NOMO-1 treated with dmso at 0.1 percent for 144 hours (cell line): ENCODE measurements around the gene CFAP20DC.
"Not testable (repeated sequence)": the region's sequence is repeated elsewhere in the genome, so short reads cannot be mapped to it uniquely, and the experiment has no call there.

ENCODE experiments used
- DNase-seq: peaks from one replicate; lab custom pipeline; 2025; ENCODE audit not compliant: unreplicated experiment; lab: John Stamatoyannopoulos, UW

Gene CFAP20DC

DNA sequence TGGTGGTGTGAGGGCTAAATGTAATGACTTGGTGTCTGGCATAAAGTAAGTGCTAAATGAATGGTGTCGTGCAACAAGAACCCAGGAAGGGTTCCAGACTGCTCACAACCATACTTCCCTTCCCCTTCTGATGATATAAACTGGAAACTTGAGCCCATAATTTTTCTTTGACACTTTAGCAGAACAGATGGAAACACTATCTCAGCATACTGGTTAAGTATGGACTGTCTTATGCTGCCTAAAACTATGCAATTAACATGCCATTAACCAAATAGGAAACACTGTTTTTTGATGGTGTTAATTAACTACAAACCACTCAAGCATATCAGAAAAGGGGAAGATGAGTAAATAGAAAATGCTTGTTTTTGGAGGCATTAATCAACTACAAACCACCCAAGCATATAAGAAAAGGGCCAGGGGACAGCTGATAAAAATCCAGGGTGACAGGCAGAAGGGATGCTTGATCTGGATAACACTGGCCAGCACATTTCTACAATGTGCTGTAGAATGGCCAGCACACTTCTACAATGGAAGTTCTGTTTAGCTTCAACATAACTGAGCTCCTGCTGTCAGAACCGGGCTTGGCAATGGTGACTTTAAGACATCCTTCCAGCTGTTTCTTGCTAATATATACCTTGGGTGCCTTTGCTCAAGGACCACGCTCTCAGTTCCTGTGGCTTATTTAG lies 297.8 kb downstream of the CFAP20DC start:
- no peak for DNase-seq

DNA sequence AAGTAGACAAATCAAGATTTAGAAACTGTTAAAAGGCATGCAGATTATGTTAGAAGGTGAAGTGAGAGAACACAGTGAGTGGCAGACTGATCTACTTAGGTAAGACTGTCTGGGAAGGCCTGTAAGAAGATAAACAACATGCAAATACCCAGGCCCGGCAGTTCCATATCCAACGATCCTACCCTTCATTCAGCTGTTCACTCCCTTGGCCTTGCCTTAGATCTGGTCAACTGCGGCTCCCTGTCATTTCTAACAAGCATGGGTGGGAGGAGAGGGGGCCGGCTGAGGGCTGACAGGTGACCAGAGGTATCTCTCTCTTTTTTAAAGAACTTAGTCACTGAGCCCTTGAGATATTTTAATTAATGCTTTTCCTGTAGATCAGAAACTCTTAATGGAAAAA lies 298.6 kb downstream of the CFAP20DC start:
- no peak for DNase-seq

DNA sequence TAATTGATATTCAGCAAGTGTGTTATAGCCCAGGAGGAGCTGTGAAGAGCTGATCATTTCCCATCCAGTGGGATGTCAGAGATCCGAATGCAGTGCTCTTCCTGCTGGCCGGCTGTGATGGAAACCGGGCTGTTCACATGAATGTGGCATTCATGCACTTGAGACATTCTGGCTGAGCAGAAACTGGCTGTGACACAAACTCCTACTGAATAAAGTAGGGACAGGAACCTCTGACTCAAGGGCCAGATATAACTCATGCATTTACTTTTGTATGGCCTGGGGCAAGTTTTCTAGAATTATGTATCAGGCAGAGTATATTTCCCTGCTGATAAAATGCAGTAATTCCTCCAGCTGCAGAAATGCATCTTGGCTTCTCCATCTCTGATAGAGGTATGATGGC lies 299.9 kb downstream of the CFAP20DC start:
- no peak for DNase-seq

DNA sequence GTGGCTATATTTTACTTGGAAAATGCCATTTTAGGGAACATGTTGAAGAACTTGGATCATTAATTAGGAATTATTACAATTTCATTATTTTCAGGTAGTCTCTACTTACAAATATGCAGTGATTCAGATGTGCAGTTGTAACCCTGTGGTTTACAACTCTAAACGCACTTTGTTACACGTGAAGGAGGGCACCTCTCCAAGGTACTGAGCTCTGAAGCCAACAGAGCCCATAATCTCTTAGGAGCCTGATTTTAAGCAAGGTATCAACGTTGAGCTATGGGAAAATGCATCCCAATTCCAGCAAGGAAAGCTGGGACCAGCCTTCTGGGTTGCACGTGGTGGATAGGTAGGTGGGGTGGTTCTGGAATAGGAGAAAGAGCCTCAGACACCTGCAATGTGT lies 301.8 kb downstream of the CFAP20DC start:
- no peak for DNase-seq

DNA sequence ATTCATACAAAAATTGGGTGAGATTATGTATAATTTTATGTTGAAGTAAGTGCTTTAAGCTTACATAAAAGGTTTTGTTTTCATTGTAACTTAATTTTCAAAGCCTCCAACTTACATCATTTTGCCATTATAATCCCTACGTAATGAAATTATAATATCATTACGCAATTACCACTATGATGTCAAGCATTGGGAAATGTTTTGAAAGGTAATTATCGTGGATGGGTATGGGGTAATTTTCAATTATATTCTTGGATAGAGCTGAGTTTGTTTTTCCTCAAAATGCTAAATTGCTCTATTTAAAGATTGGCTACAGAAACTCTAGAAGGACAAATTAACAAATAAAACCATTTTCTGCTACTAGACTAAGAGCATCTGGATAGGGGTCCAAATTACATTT lies 303.1 kb downstream of the CFAP20DC start:
- DNase-seq: no peak

DNA sequence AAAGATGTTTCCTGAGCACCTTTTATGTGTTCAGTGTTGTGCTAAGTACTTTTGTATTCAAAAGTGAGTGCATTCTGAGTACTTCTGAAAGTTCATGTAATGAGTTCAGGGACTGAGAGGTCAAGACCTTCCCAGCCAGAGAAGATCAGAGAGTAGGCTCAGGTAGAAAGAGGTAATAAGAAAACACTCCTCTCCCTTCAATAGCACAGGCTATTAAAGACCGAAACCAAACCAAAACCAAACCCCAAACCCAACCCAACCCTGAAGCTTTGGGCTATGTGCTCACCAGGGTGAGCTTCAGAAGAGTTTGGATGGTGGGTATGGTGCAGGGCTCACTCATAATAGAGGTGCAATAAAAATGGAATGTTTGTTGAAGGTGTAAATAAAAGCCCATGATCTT lies 306.5 kb downstream of the CFAP20DC start:
- DNase-seq: no peak

DNA sequence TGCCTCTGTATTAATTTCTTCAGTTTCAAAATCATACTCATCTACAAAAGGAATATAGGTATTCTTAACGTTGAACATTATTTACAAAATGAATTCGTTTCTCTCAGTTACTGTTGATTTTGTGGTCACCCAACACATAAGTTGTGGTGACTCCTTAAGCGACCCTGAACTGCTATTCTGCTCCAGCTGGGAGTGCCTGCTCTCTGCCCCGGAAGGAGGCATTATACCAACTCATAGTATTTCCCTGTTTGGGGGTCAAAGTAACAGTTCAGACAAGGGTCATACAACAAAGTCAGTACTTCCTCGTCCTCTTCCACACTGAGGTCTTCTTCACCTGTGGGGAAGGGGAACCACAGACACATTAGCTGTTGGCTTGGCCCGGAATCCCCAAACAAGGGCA lies 307.6 kb downstream of the CFAP20DC start:
- DNase-seq: no peak

DNA sequence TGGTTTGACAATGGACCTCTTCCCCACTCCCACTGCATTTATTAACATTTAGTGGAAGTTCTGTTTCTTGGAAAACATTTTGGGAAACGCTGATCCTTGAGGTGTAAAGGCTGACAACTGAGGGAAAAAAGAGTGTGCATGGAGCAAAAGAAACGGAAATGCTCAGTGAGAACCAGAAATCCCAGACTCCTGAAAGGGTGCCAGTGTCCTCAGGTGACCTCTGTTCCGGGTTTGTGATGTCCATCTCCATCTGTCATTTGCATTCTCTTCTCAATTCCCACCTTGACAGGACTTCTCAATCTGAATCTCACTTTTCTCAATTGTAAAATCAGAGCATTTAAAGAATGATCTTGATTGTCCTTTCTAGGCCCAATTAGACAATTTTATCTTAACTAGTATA lies 312.2 kb downstream of the CFAP20DC start:
- DNase-seq: no peak

DNA sequence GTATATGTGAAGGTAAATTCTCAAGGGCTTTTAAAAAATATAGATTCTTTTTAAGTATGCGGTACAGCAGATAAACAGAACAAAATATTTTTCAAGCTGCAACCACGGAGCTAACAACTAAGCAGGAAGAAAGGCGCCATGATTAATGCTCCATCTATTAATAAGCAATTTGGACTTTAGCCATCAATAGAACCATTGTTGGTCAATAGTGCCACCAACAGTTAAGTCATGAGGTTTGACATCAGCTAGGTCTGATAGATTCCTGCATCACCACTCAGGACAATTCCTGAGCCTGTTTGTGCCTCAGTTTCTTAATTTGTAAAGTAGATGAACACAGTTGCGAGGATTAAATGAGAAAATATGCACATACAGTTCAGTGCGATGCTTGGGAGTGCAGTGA lies 318.2 kb downstream of the CFAP20DC start:
- DNase-seq: no peak

DNA sequence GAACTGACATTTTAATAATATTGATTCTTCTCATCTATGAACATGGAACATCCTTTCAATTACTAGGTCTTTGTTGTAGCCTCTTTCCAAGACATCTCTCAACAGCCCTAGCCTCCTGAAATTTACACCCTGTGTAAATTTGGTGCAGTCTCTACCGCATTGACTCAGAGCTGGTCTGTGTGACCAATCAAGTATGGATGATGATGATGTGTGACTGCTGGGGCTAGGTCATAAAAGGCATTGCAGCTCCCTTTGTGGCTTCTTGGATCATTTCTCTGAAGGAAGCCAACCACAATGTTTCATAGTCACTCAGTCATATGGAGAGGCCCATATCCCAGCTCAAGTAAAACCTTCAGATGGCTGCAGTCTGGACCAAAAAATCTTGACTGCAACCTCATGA lies 321.1 kb downstream of the CFAP20DC start:
- no peak for DNase-seq

DNA sequence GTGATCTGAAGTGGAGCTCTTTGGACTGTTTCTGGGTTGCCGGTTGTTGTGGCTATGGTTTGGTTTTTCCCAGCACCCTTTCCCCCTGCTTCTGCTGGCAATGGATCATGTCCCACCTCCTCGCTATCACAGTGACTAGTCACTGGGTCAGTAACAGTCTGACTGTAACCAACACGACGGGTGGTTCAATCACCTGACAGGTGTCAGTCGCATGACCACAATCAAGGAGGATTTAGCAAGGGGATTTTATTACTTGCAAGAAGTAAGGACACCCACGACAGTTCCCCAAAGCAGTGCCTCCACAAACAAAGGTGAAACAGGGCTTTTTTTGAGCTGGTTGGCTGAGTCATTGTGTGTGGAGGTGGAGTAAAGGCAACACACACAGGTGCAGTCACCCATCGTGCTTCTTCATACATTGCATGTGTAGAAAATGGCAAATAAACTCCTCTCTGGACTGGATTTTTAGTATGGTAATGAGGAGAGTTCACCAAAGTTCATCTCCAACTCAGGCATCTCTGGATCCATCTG lies 324.4 kb downstream of the CFAP20DC start:
- DNase-seq: no peak

DNA sequence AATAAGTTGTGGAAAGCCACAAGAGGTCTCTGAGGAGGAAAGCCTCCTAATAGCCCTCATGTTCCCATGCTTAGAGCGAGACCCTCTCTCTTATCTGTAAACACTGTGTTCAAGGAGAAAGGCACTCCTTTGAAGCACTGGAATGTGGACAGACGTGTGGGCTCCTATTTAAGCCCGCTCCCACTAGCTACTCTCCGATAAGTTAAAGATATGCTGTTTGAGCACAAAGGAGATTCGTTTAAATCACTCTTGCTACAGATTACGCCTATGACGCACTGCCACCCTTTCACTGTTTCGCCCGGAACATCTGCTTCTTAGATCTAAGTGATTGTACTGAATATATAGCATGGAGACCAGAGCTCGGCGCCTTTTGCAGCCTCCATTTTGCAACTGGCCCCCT lies 325.5 kb downstream of the CFAP20DC start:
- DNase-seq: no peak

DNA sequence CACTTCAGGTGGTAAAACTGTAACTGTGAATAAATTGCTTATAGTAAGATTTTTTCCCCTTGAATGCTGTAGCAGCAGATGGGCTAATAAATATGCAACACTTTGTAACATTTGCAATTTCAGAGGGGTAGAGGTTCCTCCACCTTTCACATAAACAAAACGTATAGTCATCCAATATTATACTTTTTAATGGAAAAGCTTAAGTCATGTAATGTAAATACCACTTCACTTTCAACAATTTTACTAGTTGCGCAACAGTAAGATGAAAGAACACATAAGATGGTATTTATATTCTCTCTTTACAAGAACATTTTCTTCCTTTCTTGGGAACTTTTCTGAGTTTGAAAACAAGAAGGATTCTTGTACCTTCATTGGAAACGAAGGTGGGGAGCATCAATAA lies 326.7 kb downstream of the CFAP20DC start:
- DNase-seq: no peak

DNA sequence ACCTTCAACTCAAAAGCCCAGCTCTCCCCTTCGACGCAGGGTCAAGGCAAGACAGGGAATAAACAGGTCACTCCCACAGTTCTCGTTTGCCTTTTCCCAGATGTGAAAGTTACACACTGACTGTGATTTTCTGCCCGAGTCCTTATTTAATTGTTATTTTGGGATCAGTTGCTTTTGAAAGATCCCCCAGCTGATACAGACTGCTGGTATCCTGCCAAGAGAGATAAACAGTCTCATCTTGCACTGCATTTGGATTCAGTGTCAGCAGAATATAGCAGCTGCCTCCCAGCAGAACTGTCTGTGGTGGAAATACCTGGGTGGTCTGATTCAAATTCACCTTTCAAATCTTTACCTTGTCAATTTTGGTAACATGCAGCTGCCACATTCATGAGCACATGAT lies 327.3 kb downstream of the CFAP20DC start:
- DNase-seq: no peak

DNA sequence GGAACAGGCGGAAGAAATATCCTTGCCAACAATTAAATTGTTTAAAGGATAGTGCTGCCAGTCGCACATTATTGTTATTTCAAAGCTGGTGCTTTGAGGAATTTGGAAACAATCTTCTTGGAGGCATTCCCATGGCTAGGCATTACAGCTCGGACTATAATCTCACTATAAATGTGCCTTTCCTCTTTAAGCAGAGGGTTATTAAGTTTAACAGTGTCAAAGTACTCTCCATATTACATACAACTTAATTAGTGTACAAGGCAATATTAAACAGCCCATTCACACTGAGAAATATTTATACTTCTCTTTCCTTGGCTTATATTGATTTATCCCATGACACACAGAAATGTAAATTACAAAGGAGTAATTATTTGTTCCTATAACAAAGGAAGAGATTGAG lies 329.3 kb downstream of the CFAP20DC start:
- no peak for DNase-seq

DNA sequence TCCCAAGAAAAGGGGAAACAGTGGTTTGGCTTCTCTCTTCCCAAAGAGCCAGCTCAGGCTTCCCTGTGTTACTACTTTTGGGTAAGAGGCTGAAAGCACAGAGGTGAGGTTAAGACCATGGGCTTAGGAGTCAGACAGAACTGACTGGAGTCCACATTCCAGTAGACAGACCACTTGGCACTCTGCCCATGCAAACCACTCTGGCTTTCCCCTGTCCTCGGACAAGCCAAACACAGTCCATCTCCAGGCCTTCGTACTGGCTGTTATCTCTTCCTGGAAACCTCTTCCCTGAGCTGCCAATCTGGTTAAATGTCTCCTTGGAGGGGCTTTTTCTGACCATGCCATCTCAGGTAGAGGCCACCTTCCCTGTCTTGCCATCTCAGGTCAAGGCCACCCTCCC lies 330.1 kb downstream of the CFAP20DC start:
- no peak for DNase-seq

DNA sequence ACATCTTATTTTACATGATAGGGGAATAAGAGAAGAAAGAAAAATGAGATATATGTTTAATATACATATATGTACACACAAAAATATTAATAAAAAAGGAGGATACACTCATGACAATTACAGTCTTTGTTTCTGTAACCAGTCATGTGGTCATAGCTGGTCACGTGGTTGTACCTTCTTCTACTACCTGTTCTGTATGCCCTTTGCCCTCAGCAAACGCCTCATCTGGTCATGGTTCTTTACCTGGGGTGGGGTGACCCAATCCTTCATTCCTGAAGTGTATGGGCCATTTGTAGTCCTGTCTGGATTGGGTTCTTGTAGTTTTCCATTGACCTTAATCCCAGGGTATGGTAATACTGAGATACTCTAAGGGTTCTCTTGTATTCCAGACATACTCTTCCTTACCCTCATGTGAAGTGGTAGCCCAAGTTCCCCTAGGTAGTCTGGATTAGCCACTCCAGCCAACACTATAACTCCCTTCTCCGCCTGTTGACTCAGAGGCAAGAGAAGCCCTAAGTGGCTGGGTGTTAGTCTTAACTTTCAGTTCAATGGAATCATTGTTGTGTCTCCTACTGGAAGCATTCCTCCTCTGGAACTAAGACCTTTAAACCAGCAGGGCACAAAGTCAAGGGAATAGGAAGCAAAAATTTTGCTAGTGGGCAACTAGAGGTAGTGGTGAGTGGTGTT lies 336.0 kb downstream of the CFAP20DC start:
- no peak for DNase-seq

DNA sequence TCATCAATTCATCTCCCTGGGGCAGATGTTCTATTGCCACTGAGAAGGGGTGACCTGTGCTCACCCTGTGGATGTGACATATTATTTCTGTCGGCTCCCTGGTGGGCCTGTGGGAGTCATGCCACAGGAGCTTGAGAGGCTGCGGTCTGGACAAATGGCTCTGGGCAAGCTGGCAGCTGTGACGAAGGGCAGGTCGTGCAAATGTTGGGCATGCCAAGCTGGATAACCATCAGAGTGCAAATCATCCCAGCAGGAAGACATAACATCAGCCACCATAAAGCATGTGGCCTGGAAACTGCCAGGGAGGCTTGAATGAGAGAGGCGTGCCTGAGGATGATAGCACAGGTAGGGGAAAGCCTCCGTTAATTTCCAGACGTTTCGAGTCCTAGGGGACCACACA lies 338.0 kb downstream of the CFAP20DC start:
- DNase-seq: no peak

DNA sequence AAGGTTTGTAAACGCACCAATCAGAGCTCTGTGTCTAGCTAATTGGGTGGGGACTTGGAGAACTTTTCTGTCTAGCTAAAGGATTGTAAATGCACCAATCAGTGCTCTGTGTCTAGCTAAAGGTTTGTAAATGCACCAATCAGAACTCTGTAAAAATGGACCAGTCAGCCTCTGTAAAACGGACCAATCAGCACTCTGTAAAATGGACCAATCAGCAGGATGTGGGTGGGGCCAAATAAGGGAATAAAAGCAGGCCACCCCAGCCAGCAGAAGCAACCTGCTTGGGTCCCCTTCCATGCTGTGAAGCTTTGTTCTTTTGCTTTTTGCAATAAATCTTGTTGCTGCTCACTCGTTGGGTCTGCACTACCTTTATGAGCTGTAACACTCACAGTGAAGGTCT lies 340.8 kb downstream of the CFAP20DC start:
- DNase-seq: not testable (repeated sequence)

DNA sequence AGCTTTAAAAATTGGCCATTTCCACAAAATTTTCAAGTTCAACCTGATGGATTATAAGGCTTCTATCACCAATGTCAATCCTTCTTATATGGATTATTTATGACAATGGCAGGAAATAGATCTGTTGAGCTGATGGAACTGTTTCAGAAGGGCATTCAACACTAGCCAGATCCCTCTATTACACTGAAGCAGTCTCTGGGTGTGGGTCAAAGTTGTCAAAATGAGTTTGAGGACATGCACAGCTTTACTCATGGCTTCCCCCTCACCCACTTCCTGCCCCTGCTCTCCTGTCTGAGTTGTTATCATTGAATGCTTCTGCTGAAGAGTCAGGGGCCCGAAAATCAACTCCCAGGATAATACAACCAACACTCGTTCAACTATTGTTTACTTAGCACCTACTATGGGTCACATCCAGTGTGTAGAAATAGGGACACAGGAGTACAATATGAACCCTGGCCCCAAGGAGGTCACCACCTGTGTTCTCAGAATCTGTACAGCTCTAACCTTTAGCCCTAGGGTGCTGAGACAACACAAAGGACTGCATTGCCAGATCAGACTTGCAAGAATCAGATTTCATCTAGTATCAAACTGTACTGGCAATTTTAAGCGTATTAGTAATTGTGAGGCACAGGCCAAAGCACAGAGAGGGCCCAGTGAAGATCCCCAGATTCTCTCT lies 341.6 kb downstream of the CFAP20DC start:
- no peak for DNase-seq

DNA sequence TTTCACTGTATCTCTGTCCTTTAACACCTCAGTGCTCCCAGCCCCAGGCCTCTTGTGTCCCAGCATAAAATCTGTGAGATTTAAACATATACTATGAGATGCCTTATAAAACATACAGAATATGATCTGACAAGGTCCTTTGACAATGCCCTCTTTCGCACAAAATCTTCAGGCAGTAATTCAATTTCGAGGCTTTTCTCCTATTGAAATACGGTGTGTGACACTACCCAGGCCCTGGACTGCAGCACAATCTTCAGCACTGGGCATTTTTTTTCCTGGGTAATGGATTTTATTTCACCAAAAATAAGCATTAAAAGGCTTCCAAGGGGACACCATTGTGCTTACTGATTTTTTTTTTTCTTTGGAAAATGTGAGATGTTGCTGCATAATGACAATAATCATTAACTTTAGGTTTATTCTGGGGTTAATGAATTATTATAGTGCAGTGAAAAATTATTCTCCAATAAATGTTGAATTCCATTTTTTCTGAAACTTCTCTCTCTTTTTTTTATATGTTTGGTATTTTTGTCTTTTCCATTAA lies 342.4 kb downstream of the CFAP20DC start:
- DNase-seq: no peak
